GM12878 (cell line): Measurements from ENCODE around the gene GK2. TPM values are rescaled to one million over a fixed set of nuclear protein-coding genes. Genes with fewer than 3 reads are reported as not detected.

Experiments
- ATAC-seq: fragments of 200-7000 bp; cut with Tn5 transposase; 3 replicates; pipeline ENCODE4 v1.9.1; 2020; ENCODE audit warnings: mild to moderate bottlenecking, moderate library complexity
- BruUV-seq: library from RNA; stranded (reverse); fragments of 400-500 nt; replicated peaks from 2 replicates; lab custom pipeline; 2021; lab: Mats Ljungman, UMichigan
- CTCF ChIA-PET: fragments of 300-600 bp; sonication (Branson Sonifier 250); formaldehyde crosslinking; extraction: SDS; loops from one replicate; lab custom pipeline; 2021; ENCODE audit warnings: inconsistent platforms; lab: Yijun Ruan, JAX
- POLR2A ChIA-PET: fragments of 350-600 bp; formaldehyde crosslinking; extraction: SDS; loops from one replicate; lab custom pipeline; 2021; ENCODE audit warnings: inconsistent platforms; lab: Charles Lee
- RAD21 ChIA-PET: fragments of 300-600 bp; sonication (Branson Sonifier 250); formaldehyde crosslinking; loops from one replicate; lab custom pipeline; 2023; ENCODE audit warnings: antibody characterized with exemption; ENCODE audit not compliant: unreplicated experiment; lab: Charles Lee
- SMC1A ChIA-PET: fragments of 300-600 bp; sonication (Branson Sonifier 250); formaldehyde crosslinking; loops from one replicate; lab custom pipeline; 2023; ENCODE audit not compliant: unreplicated experiment, uncharacterized antibody; lab: Charles Lee
- DNase-seq: peaks from one replicate; pipeline ENCODE4 v3.0.0-alpha.2; 2011; ENCODE audit warnings: low read depth, low spot score
- FAIRE-seq: peaks from 3 replicates; lab custom pipeline; 2011; peaks lifted over from hg19 to GRCh38; lab: Jason Lieb, UNC
- H2AFZ ChIP-seq: 2 replicates; pipeline ENCODE4 v1.6.0; 2011; ENCODE audit warnings: low read depth, low read length, control low read depth; ENCODE audit not compliant: control insufficient read depth
- H3K27ac ChIP-seq: 2 replicates; pipeline ENCODE4 v1.5.1; 2011; ENCODE audit warnings: control low read depth; ENCODE audit not compliant: control insufficient read depth, insufficient read depth
- H3K27me3 ChIP-seq, 2 experiments: replicated peaks in 1 of 2; 2 replicates each; pipeline versions ENCODE4 v1.6.0 to v1.6.1; 2011; ENCODE audit warnings: low read length in 1 of 2; ENCODE audit not compliant: control insufficient read depth in 2 of 2, insufficient read depth in 2 of 2
- H3K36me3 ChIP-seq, 2 experiments: 2 replicates each; pipeline ENCODE4 v1.5.1; 2011; ENCODE audit warnings: low read length in 1 of 2; ENCODE audit not compliant: control insufficient read depth in 2 of 2, insufficient read depth in 2 of 2
- H3K4me1 ChIP-seq: 2 replicates; pipeline ENCODE4 v1.6.1; 2011; ENCODE audit warnings: mild to moderate bottlenecking, low read length, moderate library complexity, mixed read lengths; ENCODE audit not compliant: control insufficient read depth, insufficient read depth
- H3K4me2 ChIP-seq: 2 replicates; pipeline ENCODE4 v1.6.0; 2011; ENCODE audit warnings: control low read depth; ENCODE audit not compliant: control insufficient read depth, insufficient read depth
- H3K4me3 ChIP-seq: fragments of 200-600 bp; sonication (generic); 2 replicates; pipeline ENCODE4 v1.5.1; 2016
- H3K79me2 ChIP-seq: 2 replicates; pipeline ENCODE4 v1.6.0; 2011; ENCODE audit warnings: low read length; ENCODE audit not compliant: control insufficient read depth, insufficient read depth
- H3K9ac ChIP-seq: 2 replicates; pipeline ENCODE4 v1.8.0; 2011; ENCODE audit warnings: low read length, control low read depth, mixed read lengths; ENCODE audit not compliant: control insufficient read depth, insufficient read depth
- H3K9me3 ChIP-seq: replicated peaks from 3 replicates; pipeline ENCODE4 v1.5.1; 2011; ENCODE audit warnings: mild to moderate bottlenecking, low read length; ENCODE audit not compliant: control insufficient read depth, insufficient read depth
- H4K20me1 ChIP-seq: 2 replicates; pipeline ENCODE4 v1.6.0; 2011; ENCODE audit not compliant: control insufficient read depth, insufficient read depth
- CHD1 ChIP-seq: IDR thresholded peaks from 2 replicates; pipeline ENCODE4 v1.6.1; 2012; ENCODE audit warnings: low read depth, low read length, improper control_type of control experiment
- CHD4 ChIP-seq: fragments of 200-600 bp; sonication (generic); IDR thresholded peaks from 2 replicates; pipeline ENCODE4 v1.6.1; 2016; ENCODE audit warnings: mild to moderate bottlenecking
- EED ChIP-seq: sonication (generic); IDR thresholded peaks from 2 replicates; pipeline ENCODE4 v1.6.1; 2016; ENCODE audit warnings: antibody characterized with exemption, low read depth
- ETV6 ChIP-seq, 2 experiments: fragments of 450-650 bp in 1 of 2; IDR thresholded peaks in 1 of 2; conservative IDR thresholded peaks in 1 of 2; 2 replicates each; pipeline ENCODE4 v1.6.1; 2014; ENCODE audit warnings: antibody characterized with exemption in 1 of 2, borderline replicate concordance in 1 of 2, low read depth in 1 of 2, mild to moderate bottlenecking in 1 of 2, moderate library complexity in 1 of 2
- FOXK2 ChIP-seq: fragments of 450-650 bp; IDR thresholded peaks from 2 replicates; pipeline ENCODE4 v1.6.1; 2017; ENCODE audit warnings: mild to moderate bottlenecking, moderate library complexity
- FOXM1 ChIP-seq: IDR thresholded peaks from 2 replicates; pipeline ENCODE4 v1.6.1; 2012; ENCODE audit warnings: low read depth, mild to moderate bottlenecking, inconsistent platforms, low read length, moderate library complexity
- NR2F1 ChIP-seq: fragments of 450-650 bp; conservative IDR thresholded peaks from 2 replicates; pipeline ENCODE4 v1.6.1; 2017; ENCODE audit warnings: mild to moderate bottlenecking
- POLR2A ChIP-seq: IDR thresholded peaks from 2 replicates; pipeline ENCODE4 v1.6.1; 2011; ENCODE audit warnings: low read depth, mild to moderate bottlenecking, low read length
- RB1 ChIP-seq: fragments of 450-650 bp; formaldehyde crosslinking; IDR thresholded peaks from 2 replicates; pipeline ENCODE4 v1.6.1; 2017; ENCODE audit warnings: mild to moderate bottlenecking, borderline replicate concordance
- SPI1 ChIP-seq: IDR thresholded peaks from 2 replicates; pipeline ENCODE4 v1.6.1; 2011; ENCODE audit warnings: low read depth, mild to moderate bottlenecking, low read length, moderate library complexity, borderline replicate concordance; ENCODE audit not compliant: insufficient read depth
- ZZZ3 ChIP-seq: IDR thresholded peaks from 2 replicates; pipeline ENCODE4 v1.6.1; 2011; ENCODE audit warnings: low read depth; ENCODE audit not compliant: control insufficient read depth, insufficient read length
- WGBS: methylation state at CpG from one replicate; pipeline ENCODE4 v1.1.6; 2016; ENCODE audit warnings: low lambda C conversion rate; ENCODE audit not compliant: insufficient replicate concordance, insufficient coverage; ENCODE audit errors: missing lambda C conversion rate; 5-methylcytosine and 5-hydroxymethylcytosine counted together
- in situ Hi-C: fragments of 300-500 bp; cut with MboI; formaldehyde crosslinking; loops from 9 replicates; pipeline ENCODE4 v1.14.3; 2018; ENCODE audit warnings: mixed read lengths
- intact Hi-C: fragments of 100-400 bp; cut with micrococcal nuclease; formaldehyde crosslinking; loops from one replicate; pipeline ENCODE4 v1.14.2; 2022; ENCODE audit not compliant: unreplicated experiment
- polyA plus RNA-seq, 11 experiments: library from polyadenylated mRNA; depleted of rRNA in 4 of 11; unstranded in 6 of 11; stranded (reverse) in 5 of 11; fragments of >200 nt; fragmentation: Nextera tagmentation in 4 of 11; fragmentation: Illumina TruSeq in 1 of 11; extraction: Ambion mirVana in 4 of 11; extraction: Trizol in 1 of 11; gene quantifications; 1 replicate in 1 of 11; 2 replicates in 10 of 11; pipeline versions ENCODE4 v1.2.1 to v1.2.3, GENCODE V29; 2011 to 2016; ENCODE audit warnings: inconsistent platforms in 2 of 11, missing spikeins in 2 of 11, low read depth in 1 of 11
- total RNA-seq, 4 experiments: library from RNA; depleted of rRNA in 3 of 4; stranded (reverse); fragments of >200 nt in 3 of 4; fragmentation: Illumina TruSeq in 1 of 4; extraction: Trizol in 1 of 4; gene quantifications; 2 replicates each; pipeline versions ENCODE4 v1.2.1 to v1.2.3, GENCODE V29; 2013 to 2021
- TF ChIP-seq, protein P1 (sequence below): fragments of 450-650 bp; IDR thresholded peaks from 2 replicates; pipeline ENCODE4 v1.6.1; 2017; ENCODE audit warnings: low read depth, mild to moderate bottlenecking, moderate library complexity
- TF ChIP-seq, protein P2 (sequence below): fragments of 450-650 bp; conservative IDR thresholded peaks from 2 replicates; pipeline ENCODE4 v1.6.1; 2017; ENCODE audit warnings: mild to moderate bottlenecking, moderate library complexity
- TF ChIP-seq, protein P3 (sequence below): fragments of 450-650 bp; IDR thresholded peaks from 2 replicates; pipeline ENCODE4 v1.6.1; 2016; ENCODE audit warnings: mild to moderate bottlenecking

GK2 gene
- total and polyA plus RNA-seq, 10 of the 15 experiments (the other 5 are each of a cell fraction or from before 2014, with no cell fraction given): not detected

DNA sequence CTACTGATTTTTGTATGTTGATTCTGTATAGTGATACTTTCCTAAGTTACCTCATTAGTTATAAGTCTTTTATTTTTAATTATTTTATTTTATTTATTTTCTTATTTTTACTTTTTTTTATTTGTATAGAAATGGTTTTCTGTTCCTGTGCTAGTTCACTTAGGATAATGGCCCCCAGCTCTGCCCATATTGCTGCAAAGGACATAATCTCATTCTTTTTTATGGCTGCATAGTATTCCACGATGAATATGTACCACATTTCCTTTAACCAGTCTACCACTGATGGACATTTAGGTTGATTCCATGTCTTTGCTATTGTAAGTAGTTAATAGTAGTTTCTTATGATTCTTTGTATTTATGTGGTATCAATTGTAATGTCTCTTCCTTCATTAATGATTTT lies 31.5 kb upstream of the GK2 start:
- RAD21 ChIA-PET: no interaction called here

DNA sequence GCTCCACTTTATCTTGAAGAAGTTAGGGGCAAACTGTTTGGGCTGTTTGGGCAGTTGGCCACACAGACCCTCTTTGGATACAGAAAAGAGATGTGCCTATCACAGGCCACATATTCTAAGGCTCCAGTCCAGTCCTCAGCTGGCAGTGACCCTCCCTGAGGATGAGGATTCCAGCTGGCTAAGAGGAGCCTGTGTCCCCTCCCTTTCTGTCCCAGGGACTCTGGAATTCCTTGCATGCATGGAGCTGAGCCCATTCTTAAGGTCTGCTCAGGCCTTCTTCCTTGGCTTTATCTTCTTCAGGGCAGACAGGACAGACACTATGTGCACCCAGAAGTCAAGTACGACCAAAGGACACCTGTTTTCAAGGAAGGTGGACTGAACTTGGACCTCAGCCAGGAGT lies 23.8 kb upstream of the GK2 start:
- no TSS peak for BruUV-seq
- ChIA-PET POLR2A (no interaction called here), SMC1A (no interaction called here), RAD21 (no interaction called here), CTCF (no interaction called here)
- Histone ChIP-seq H3K4me2 (no peak overlapping the region), H3K79me2 (no peaks in the 10 kb centered on the region), H3K27me3 (no peaks in the 10 kb centered on the region), H3K27ac (no peak overlapping the region), H3K9me3 (no peaks in the 10 kb centered on the region), H2AFZ (no peak overlapping the region), H3K4me3 (no peak overlapping the region), H3K36me3 (no peaks in the 10 kb centered on the region), H4K20me1 (no peaks in the 10 kb centered on the region), H3K9ac (no peak overlapping the region), H3K4me1 (no peaks in the 10 kb centered on the region)
- in situ Hi-C loops: no loop called here
- FAIRE-seq (no peak), DNase-seq (no peak), ATAC-seq (no peak)
- intact Hi-C loops: no loop called here
- WGBS: 0% methylated on average over 1 of the region's 1 CpG
- no peak for TF ChIP-seq CHD4
- TF ChIP-seq RB1: no peak
- no peak for TF ChIP-seq SPI1
- TF ChIP-seq NR2F1: no peak
- TF ChIP-seq FOXK2: no peak
- no peak for TF ChIP-seq POLR2A
- TF ChIP-seq, protein P1, sequence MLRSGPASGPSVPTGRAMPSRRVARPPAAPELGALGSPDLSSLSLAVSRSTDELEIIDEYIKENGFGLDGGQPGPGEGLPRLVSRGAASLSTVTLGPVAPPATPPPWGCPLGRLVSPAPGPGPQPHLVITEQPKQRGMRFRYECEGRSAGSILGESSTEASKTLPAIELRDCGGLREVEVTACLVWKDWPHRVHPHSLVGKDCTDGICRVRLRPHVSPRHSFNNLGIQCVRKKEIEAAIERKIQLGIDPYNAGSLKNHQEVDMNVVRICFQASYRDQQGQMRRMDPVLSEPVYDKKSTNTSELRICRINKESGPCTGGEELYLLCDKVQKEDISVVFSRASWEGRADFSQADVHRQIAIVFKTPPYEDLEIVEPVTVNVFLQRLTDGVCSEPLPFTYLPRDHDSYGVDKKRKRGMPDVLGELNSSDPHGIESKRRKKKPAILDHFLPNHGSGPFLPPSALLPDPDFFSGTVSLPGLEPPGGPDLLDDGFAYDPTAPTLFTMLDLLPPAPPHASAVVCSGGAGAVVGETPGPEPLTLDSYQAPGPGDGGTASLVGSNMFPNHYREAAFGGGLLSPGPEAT: no peak
- TF ChIP-seq, protein P2, sequence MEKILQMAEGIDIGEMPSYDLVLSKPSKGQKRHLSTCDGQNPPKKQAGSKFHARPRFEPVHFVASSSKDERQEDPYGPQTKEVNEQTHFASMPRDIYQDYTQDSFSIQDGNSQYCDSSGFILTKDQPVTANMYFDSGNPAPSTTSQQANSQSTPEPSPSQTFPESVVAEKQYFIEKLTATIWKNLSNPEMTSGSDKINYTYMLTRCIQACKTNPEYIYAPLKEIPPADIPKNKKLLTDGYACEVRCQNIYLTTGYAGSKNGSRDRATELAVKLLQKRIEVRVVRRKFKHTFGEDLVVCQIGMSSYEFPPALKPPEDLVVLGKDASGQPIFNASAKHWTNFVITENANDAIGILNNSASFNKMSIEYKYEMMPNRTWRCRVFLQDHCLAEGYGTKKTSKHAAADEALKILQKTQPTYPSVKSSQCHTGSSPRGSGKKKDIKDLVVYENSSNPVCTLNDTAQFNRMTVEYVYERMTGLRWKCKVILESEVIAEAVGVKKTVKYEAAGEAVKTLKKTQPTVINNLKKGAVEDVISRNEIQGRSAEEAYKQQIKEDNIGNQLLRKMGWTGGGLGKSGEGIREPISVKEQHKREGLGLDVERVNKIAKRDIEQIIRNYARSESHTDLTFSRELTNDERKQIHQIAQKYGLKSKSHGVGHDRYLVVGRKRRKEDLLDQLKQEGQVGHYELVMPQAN: no peak
- no peak for TF ChIP-seq EED
- no peak for TF ChIP-seq FOXM1
- no peak for TF ChIP-seq ETV6 (conservative IDR thresholded peaks at IDR 0.05 in 1 of 2, IDR thresholded peaks at IDR 0.05 in 1 of 2; ENCODE audit: borderline replicate concordance in 1 of 2, low read depth in 1 of 2)

More for the DNA sequence above, 31.5 kb upstream of the GK2 start:
- no TSS peak for BruUV-seq
- H4K20me1 ChIP-seq: no peaks in the 10 kb centered on the region
- ATAC-seq (no peak), FAIRE-seq (no peak), DNase-seq (no peak)
- H3K79me2 ChIP-seq: no peaks in the 10 kb centered on the region
- TF ChIP-seq ZZZ3 (no peak), CHD1 (no peak)
- TF ChIP-seq, protein P3, sequence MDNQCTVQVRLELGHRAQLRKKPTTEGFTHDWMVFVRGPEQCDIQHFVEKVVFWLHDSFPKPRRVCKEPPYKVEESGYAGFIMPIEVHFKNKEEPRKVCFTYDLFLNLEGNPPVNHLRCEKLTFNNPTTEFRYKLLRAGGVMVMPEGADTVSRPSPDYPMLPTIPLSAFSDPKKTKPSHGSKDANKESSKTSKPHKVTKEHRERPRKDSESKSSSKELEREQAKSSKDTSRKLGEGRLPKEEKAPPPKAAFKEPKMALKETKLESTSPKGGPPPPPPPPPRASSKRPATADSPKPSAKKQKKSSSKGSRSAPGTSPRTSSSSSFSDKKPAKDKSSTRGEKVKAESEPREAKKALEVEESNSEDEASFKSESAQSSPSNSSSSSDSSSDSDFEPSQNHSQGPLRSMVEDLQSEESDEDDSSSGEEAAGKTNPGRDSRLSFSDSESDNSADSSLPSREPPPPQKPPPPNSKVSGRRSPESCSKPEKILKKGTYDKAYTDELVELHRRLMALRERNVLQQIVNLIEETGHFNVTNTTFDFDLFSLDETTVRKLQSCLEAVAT: no peak
- H2AFZ ChIP-seq: no peak overlapping the region
- WGBS: 31% methylated on average over 1 of the region's 1 CpG
- H3K4me1 ChIP-seq: no peaks in the 10 kb centered on the region
- in situ Hi-C loops: no loop called here
- intact Hi-C loops: no loop called here
- SMC1A ChIA-PET: no interaction called here
- CTCF ChIA-PET: interaction anchor here (1.0 kb wide), 1 partner anchor 14 kb away, joined by 4 read pairs; no protein-coding TSS in a partner anchor
- H3K36me3 ChIP-seq: no peaks in the 10 kb centered on the region
- H3K27ac ChIP-seq: no peak overlapping the region
- no peak overlapping the region for H3K4me2 ChIP-seq
- H3K9me3 ChIP-seq: no peaks in the 10 kb centered on the region
- H3K4me3 ChIP-seq: no peak overlapping the region
- no peaks in the 10 kb centered on the region for H3K27me3 ChIP-seq
- H3K9ac ChIP-seq: no peak overlapping the region
- POLR2A ChIA-PET: no interaction called here
